HG02759 (cell line): ENCODE measurements around the gene XRCC1.
"Not testable (repeated sequence)": the region's sequence is repeated elsewhere in the genome, so short reads cannot be mapped to it uniquely, and the experiment has no call there.

ENCODE experiments used
- ATAC-seq: cut with Tn5 transposase; IDR thresholded peaks from one replicate; pipeline ENCODE4 v1.9.1; 2021; ENCODE audit warnings: mild to moderate bottlenecking, moderate library complexity; ENCODE audit not compliant: unreplicated experiment

Gene XRCC1

GRCh38 chr19:43525836-43526771, 49.2 kb downstream of the XRCC1 start:
- ATAC-seq: no peak

GRCh38 chr19:43524922-43525835, 50.1 kb downstream of the XRCC1 start:
- ATAC-seq: no peak

GRCh38 chr19:43523696-43524095, 51.6 kb downstream of the XRCC1 start:
- not testable (repeated sequence) for ATAC-seq

GRCh38 chr19:43522929-43523328, 52.4 kb downstream of the XRCC1 start:
- ATAC-seq: no peak

GRCh38 chr19:43519436-43520088, 55.8 kb downstream of the XRCC1 start:
- ATAC-seq: no peak

GRCh38 chr19:43518051-43518450, 57.3 kb downstream of the XRCC1 start:
- no peak for ATAC-seq

GRCh38 chr19:43512399-43512798, 62.9 kb downstream of the XRCC1 start:
- ATAC-seq: not testable (repeated sequence)

- no peak for ATAC-seq
These were observed 64.0 kb downstream of the XRCC1 start for GRCh38 chr19:43511324-43511723.

GRCh38 chr19:43510713-43511112, 64.6 kb downstream of the XRCC1 start:
- ATAC-seq: no peak

GRCh38 chr19:43507880-43508279, 67.4 kb downstream of the XRCC1 start:
- ATAC-seq: no peak

- no peak for ATAC-seq
These were observed 68.7 kb downstream of the XRCC1 start for GRCh38 chr19:43506629-43507028.

GRCh38 chr19:43505941-43506340, 69.4 kb downstream of the XRCC1 start:
- ATAC-seq: no peak

GRCh38 chr19:43505186-43505456, 70.2 kb downstream of the XRCC1 start:
- no peak for ATAC-seq

GRCh38 chr19:43504426-43505185, 70.7 kb downstream of the XRCC1 start, which contains the start of gene PHLDB3:
Gene PHLDB3 (minus strand): TSS chr19:43504746. CDS start chr19:43504118, 628 bp downstream.
- ATAC-seq: peak; percentile 24

GRCh38 chr19:43503501-43504425, 71.6 kb downstream of the XRCC1 start:
- peak; percentile 86 for ATAC-seq

GRCh38 chr19:43502419-43502976, 72.8 kb downstream of the XRCC1 start:
- no peak for ATAC-seq

GRCh38 chr19:43501661-43502418, 73.5 kb downstream of the XRCC1 start:
- ATAC-seq: no peak

- no peak for ATAC-seq
These were observed 76.3 kb downstream of the XRCC1 start for GRCh38 chr19:43499042-43499441.
